Suppressor macrophage treated with lipopolysaccharide for 4 hours (primary cell): ENCODE data around the gene DACT3.
"Not testable (repeated sequence)": the region's sequence is repeated elsewhere in the genome, so short reads cannot be mapped to it uniquely, and the experiment has no call there.

Experiments used
- DNase-seq: peaks from one replicate; pipeline ENCODE4 v3.0.0-alpha.2; 2020

The DACT3 gene

DNA sequence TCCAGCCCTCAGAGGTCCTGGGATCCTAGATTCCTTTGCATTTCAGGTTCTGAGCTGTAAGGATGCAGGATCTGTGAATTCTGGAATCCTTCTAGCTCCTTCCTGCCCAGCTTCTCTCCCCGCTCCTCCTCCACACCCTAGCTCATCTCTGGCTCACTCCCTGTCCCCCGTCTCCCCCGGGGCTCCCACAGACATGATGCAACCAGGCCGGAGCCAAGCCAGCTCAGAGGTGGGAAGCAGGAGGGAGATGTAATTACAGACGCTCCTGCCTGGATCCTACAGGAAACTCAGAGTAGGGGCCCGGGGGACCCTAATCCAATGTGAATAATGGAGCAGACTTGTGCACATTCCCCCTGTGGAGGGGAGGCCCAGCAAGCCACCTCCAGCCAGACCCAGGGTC, 29.5 kb downstream of the DACT3 start:
- no peak for DNase-seq

DNA sequence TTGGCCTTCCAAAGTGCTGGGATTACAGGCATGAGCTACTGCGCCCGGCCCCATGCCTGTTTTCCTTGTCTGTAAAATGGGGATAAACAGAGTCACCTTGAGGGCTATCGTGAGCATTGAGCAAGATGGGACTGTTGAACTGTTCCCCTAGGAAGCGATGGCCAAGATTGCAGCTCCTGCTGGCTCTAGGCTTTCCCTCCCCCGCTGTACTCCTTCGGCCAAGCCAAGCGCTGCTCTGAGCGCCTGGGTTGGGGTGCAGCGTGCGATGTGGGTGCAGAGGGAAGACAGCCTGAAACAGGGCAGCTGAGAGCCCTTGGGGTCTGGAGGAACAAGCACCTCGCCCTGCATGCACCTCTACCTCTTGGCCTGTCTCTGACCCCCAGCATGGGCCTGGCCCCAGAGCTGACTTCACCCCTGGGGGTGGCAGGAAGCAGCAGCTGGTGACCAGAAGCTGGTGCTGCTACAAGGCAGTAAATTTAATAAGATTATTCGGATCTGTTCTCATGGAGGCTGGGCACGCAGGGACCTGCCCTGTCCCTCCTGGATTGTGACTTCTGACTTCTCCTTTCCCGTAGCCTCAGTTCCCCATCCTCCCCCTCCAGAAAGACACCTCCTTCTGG, 30.3 kb downstream of the DACT3 start:
- DNase-seq = no peak

DNA sequence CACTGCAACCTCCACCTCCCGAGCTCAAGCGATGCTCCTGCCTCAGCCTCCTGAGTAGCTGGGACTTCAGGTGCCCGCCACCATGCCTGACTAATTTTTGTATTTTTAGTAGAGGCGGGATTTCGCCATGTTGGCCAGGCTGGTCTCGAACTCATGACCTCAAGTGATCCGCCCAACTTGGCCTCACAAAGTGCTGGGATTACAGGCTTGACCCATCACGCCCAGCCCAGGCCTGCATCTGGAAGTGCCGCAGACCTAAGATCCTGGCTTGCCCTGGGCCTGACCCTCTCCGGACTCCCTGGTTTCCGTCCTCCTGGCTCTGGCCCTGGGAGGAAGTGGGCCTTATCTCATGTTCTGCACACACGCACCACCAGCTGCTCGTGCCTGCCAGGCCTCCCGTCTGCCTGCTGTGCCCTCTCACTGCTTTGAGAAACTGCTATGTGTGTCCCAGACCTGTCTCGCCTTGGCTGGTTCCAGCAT, 31.4 kb downstream of the DACT3 start:
- no peak for DNase-seq

DNA sequence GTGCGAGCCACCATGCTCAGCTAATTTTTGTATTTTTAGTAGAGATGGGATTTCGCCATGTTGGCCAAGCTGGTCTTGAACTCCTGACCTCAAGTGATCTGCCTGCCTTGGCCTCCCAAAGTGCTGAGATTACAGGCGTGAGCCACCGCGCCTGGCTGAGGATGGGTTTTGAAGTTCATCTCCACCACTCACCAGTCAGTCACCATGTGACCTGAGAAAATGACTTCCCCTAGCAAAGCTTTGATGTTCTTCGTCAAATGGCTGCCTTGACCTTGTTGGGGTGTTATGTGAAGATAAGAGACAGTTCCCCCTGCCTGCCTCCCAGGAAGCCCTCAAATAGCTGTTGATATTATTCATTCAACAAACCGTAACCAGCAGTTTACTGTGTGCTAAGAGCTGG, 32.0 kb downstream of the DACT3 start:
- not testable (repeated sequence) for DNase-seq

DNA sequence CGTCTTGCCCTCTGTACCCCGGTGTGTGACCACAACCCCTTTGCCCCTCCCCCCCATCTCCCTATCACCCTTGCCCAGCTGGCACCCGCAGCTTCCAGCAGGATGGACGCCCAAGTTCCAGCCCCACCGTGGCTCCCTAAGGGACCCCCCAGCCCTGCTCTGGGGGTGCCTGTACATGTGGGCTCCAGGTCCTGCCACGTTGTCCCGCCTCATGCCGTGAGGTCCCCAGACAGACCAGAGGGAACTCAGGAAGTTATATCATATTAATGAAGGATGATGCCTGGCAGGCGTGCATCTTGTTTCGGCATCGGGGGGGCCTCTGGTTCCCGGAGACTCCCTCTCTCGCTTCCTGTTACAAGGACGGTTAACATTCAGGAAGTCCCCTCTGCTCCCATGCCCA, 34.5 kb downstream of the DACT3 start:
- DNase-seq = peak; percentile 75

DNA sequence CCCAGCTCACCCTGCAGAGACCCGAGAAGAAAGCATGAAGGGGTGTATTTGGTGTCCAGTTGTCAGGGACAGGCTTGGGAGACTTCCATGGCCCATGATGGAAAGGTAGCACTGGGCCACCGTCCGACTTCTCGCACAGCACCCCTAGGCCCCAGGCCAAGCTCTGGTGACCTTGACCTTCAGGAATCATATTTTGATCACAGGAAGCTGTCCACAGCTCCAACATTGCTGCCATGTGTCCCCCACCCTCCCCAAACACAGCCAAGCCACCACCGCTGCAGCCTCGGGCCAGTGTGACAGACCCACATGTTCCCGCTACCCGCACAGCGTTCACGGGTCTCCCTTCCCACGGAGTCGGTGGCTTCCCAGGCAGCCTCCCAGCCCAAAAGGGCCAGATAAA, 35.3 kb downstream of the DACT3 start:
- DNase-seq = no peak

DNA sequence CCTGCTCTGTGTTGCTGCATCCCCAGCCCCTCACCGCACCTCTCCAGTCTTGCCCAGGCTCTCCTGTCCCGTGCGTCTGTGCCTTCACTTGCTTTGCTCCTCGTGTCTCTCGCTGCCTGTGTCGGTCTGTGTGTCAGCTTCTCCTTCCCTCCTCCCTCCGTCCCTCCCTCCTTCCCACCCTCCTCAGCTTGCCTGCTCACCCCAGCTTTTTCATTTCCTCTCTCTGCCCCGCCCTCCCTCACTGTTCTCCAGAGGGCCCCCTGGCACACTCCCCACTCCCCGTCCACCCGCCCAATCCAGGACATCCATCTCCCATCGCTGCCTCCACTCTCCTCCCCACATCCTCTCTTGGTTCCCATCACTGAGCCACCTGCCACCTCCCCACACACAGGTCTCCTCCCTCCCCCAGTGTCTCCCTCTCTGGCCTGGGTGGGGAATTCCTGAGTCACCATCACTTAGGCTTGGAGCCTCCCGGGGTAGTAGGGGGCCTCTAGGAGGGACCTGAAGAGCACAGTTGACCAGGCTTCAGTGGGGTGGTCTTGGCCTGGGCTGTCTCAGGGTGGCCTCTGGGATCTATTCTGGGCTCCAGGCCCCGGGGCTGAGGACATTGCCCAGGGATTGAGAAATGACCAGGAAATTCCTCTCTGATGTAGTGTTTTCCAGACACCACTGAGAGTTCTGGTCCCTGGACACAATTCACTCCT, 35.9 kb downstream of the DACT3 start, which contains the start of gene PTGIR:
Gene PTGIR, minus strand, starts transcription at position 132 of the 704 bp plus-strand sequence. CDS start 864 bp downstream, outside the sequence.
- peak; percentile 83 for DNase-seq

DNA sequence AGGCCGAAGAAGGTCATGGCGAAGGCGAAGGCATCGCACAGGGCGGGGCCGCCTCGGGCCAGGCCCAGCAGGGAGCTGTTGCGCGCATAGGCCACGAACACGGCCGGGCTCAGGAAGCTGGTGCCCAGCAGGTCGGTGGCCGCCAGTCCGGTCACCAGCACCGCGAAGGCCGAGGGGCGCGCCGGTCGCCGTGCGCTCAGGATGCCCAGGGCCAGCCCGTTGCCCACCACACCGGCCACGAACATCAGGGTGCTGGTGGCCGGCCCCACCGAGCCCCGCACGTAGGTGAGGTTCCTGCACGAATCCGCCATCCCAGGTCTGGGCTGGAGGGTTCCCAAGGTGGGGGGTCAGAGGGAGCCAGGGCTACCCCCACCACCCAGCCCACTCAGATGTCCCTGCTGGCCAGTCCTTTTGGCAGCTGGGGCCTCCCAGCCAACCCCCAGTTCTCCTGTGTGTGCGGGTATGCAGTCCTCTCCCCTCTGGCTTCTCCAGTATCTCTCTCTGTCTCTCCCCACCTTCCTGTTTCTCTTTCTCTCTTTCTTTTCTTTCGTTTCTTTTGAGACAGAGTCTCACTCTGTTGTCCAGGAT, 37.0 kb downstream of the DACT3 start:
- no peak for DNase-seq

DNA sequence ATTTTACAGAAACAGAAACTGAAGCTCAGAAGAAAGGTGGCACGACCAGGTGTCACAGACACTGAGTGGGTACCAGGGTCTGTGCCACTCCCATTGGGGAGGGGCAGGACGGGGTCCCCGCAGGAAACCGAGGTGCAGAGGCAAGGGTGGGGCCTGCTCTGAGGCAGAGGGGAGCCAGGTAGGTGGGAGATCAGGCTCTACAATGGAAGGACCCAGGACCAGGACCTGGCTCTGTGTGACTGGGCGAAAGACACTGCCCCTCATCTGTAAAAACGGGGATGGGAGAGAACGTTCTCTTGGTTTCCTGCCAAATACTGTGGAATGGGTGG, 38.9 kb downstream of the DACT3 start:
- no peak for DNase-seq

DNA sequence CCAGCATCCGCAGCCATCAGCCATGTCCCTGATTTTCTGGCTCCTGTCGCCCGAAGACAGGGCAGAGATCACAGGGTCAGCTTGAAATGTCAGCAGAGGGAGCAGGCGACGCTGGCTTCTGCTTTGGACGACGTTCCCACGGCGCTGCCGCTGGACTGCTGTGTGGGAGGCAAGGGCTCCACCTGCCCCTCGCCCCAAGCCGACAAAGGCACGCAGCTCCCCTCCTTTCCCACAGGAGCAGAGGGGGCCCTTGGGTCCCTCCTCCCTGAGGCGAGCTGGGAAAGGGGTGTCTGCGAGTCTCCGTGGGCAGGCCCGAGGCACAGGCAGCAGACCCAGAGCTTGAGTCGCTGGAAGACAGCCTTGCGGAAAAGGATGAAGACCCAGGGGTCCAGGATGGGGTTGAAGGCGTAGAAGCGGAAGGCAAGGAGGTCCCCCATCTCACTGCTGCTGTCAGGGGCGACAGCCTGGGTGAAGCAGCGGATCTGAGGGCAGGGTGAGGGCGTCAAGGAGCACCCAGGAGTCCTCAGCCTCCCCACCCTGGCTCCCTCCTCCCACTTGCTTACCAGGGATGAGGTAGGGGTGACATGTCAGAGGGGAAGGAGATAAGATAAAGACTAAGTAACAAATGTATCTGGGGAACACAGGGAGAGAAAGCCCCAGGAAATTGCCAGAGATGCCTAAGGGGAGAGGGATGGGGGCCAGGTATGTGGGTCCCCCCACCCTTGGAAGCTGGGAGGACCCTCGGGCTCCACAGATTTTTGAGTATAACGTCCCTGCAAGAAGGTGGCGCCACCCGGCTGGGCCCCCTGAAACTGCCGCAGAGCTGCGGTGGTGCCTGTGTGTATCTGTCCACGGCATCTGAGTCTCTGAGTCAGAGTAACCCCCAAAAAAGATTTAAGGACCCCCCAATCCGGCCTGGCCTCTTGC, 39.5 kb downstream of the DACT3 start:
- no peak for DNase-seq

DNA sequence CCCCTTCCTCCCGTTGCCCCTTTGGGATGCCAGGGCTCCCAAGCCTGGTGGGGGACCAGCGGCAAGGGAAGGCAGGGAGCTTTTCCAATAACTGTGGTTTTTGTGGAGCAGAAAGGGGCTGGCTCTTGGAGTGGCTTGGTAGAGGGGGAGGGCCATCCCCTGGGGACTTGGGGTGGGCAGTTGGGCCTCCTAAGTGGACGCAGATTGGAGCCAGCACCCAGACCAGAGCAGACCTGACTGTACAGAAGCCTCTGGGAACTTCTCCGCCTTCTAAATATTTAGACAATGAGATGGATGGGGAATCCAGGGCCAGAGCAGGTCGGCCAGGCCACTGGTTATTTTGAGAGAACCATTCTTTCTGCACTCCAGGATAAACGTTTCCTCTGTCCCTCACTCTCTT, 40.3 kb downstream of the DACT3 start:
- no peak for DNase-seq

DNA sequence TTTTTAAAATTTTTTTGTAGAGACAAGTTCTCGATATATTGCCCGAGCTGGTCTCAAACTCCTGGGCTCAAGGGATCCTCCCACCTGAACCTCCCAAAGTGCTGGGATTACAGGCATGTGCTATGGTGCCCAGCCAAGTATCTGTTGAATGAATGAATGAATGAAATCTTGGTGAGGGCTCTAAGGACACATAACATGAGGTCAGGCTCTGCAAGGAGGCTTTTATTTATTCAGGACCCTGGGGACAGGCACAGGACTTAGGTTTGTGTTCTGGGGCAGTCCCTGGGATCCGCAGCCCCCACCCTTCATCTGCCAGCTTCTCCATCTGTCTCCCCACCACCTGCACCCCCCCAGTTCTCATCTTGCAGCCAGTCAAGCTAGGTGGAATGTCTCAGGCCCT, 40.7 kb downstream of the DACT3 start:
- DNase-seq = no peak

DNA sequence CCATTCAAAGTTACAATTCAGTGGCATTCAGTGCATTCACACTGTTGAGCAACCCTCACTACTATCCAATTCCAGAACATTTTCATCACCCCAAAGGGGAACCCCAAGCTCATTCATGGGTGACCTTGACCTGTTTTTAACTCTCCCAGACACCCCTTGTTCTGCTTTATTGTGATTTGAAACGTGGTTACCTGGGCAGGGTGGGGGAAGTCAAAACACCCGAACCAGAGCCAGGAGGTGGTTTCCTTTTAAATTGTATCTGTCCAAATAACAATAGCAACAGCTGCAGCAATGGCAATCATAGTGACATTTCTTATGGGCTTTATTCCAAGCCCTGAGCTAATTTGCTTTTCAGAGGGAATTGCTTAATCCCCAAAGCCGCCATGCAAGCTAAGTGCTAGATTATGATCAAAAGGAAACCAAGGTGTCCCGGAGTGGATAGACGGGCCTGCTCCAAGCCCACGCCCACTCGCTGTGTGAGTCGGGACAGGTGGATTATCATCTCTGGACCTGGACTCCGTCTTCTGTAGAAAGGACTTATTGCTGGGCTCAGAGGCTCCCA, 42.2 kb downstream of the DACT3 start:
- peak; percentile 70 for DNase-seq

DNA sequence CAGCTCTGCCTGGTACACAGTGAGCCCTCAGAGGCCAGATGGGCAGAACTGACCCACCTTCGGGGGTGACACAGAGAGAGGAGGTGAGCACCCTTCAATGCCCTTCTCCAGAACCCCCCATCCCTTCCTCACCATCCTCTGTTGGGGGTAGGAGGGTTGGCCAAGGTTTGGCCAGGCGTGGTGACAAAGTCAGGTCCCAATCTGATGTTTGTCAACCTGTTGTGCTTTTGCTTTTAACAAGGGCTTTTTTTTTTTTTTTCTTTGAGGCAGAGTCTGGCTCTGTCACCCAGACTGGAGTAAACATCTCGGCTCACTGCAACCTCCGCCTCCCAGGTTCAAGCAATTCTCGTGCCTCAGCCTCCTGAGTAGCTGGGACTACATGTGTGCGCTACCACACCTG, 43.4 kb downstream of the DACT3 start:
- DNase-seq = no peak

DNA sequence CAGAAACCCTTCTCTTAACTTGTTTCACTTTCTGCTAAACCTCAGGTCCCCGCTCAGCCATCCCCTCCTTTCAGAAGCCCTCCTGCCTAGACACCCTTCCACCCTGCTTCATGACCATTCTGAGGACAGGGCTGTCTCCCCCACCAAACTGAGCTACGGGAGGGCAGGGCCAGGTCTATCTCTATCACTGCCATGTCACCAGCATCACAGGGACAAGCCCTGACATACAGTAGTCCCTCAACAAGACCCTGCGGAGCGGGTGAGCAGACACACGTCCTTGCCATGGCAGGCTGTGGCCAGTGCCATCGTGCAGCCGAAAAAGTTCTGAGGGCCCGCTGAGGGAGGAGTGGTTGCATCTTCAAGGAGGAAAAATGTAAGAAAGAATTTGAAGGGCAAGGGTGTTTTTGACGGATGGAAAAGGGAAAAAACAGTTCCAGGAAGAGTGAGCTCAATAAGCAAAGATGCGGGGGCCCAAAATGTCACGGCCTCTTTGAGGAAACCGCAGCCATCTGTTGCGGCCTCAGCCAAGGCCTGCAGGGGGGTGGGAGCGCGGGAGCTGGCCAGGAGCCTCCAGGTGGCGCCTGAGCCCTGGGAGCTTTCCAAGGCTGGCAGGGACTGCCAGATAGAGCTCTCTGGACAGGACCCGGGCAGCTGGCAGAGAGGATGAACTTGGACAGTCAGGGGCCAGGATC, 44.2 kb downstream of the DACT3 start:
- peak; percentile 88 for DNase-seq

DNA sequence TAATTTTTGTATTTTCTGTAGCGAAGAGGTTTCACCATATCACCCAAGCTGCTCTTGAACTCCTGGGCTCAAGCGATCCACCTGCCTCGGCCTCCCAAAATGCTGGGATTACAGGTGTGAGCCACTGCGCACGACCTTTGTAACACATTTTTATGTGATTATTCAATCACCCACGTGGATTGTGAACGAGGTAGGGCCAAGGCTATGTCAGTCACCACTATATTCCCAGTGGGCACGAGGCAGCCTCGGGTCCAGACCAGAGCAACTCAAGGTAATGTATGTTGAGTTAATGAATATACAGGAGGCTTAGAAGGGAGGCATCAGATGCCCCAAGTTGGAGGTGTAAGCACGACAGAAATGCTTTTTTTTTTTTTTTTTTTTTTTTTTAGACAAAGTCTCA, 45.0 kb downstream of the DACT3 start:
- no peak for DNase-seq

DNA sequence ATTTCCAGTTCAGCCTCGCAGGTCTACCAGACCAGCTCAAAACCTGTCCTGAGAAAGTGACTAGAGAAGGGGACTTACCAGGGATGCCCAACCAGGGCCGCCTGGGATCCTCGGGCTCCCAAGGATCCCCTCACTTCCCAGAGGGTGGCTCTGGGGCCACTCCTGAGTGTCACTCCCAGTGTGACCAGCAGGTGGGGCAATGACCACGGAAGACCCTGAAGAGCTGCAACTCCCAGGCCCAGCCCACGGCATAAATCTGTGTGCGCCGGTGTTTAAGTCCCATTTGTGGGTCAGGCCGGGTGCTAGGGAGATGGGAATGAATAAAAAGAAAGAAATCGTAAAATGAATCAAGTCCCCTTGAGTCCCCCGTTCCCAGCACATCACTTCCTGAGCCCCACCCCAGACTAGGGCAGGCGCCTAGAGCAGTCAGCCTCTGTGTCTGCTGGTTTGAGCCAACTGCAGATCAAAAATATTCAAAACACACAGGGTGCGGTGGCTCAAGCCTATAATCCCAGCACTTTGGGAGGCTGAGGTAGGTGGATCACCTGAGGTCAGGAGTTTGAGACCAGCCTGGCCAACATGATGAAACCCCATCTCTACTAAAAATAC, 46.8 kb downstream of the DACT3 start:
- peak; percentile 89 for DNase-seq

DNA sequence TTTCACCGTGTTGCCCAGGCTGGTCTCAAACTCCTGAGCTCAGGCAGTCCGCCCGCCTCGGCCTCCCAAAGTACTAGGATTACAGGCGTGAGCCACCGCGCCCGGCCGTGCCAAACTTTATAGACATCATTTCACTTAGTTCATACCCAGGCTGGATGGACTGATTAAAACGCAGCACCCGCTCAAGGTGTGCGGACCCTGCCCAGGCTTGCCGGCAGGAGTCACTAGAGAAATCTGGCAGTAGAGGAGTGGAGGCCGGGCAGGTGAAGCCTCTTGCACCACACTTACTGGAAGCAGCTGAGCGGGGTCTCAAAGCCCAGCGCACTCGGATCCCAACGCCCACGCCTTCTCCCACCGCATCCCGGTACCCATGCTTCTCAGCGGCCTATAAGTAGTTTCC, 47.5 kb downstream of the DACT3 start:
- DNase-seq = no peak

DNA sequence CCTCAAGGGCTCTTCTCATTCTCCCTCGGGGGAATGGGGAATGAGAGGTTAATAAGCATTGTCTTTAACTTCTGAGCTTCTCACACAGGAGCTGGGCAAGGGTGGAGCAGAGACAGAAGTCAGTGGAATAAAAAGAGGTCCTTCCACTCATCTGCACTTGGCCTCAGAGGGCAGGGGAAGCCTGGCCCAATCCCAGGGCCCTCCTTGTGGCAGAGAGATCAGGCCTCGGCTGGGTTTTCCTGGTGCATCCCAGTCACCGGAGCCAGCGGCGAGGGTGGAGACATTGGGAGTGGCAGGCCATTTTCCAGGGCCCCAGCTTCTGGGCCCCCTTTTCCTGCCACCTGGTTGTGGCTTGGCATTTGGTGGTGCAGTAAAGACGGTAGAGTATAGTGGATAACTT, 49.2 kb downstream of the DACT3 start:
- DNase-seq = no peak

DNA sequence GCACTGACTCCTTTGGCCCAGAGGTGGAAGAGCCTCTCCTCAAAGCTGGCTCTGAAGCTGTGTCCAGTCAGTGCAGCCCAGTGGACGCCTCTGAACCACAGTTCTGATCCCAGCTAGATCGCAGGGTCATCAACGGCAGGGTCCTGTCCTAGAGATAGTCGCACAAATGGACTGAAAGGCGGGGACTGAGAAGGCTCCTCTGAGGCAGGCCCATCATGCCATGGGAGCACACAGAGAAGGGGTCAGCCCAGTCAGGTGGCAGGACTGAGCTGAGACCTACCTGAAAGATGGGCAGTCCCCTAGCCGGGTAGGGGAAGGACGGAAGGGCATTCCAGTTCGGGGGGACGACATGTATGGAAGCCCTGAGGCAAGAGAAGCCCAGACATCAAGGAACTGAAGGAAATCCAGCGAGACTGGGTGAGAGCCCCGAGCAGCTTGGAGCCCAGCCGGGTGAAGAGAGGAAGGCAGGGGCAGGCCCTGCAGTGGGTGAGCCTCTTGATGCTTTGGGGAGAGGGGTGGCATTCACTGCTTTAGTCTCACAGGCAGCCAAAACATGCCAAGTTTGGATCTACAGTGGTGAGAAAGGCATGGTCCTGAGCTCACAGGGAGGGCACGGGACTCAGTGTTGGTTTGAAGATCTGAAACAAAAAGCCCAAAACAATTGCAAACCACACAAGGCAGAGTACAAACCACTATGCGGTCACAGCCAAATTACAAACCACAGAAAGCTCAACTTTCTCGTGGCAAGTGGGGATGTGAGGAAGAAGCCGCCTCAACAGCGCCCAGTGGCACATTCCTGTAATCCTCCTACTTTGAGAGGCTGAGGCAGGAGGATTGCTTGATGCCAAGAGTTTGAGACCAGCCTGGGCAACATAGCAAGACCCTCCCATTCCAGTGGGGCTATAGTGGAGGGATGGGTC, 49.9 kb downstream of the DACT3 start:
- peak; percentile 67 for DNase-seq

DNA sequence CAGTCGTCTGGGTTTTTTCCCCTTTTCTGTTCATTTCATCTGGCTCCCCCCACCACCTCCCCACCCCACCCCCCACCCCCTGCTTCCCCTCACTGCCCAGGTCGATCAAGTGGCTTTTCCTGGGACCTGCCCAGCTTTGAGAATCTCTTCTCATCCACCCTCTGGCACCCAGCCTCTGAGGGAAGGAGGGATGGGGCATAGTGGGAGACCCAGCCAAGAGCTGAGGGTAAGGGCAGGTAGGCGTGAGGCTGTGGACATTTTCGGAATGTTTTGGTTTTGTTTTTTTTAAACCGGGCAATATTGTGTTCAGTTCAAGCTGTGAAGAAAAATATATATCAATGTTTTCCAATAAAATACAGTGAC, 50.6 kb downstream of the DACT3 start:
- DNase-seq = no peak
